DMS114 treated with DMSO at 0.1 percent for 48 hours (cell line): ENCODE measurements around the gene HOTAIR.

Experiments
- DNase-seq: peaks from one replicate; lab custom pipeline; 2025; ENCODE audit not compliant: unreplicated experiment; lab: John Stamatoyannopoulos, UW

HOTAIR gene

GRCh38 chr12:53929527-53929926 lies 45.2 kb downstream of the HOTAIR start:
- DNase-seq, result no peak

GRCh38 chr12:53928054-53928835 lies 46.5 kb downstream of the HOTAIR start:
- DNase-seq, result no peak

GRCh38 chr12:53927220-53928029 lies 47.3 kb downstream of the HOTAIR start:
- no peak for DNase-seq

- no peak for DNase-seq
Measured at GRCh38 chr12:53924521-53925405, 50.0 kb downstream of the HOTAIR start.

GRCh38 chr12:53916788-53917655 lies 57.7 kb downstream of the HOTAIR start:
- DNase-seq, result no peak
